Activated CD4-positive, alpha-beta T cell treated with anti-CD3 and anti-CD28 coated beads, Interleukin-2, Interleukin-6, amounts not matched to agents 100 ng/mL and 50 ng/mL, durations not matched to agents 16 hours and 8 hours (primary cell): Measurements from ENCODE around the gene CYP2A6.
A peak's percentile ranks its signal among the peaks of the same experiment; 100 is the strongest.
"Not testable (repeated sequence)": the region's sequence is repeated elsewhere in the genome, so short reads cannot be mapped to it uniquely, and the experiment has no call there.

ENCODE experiments used
- DNase-seq: peaks from one replicate; pipeline ENCODE4 v3.0.0-alpha.2; 2020

Gene CYP2A6

DNA sequence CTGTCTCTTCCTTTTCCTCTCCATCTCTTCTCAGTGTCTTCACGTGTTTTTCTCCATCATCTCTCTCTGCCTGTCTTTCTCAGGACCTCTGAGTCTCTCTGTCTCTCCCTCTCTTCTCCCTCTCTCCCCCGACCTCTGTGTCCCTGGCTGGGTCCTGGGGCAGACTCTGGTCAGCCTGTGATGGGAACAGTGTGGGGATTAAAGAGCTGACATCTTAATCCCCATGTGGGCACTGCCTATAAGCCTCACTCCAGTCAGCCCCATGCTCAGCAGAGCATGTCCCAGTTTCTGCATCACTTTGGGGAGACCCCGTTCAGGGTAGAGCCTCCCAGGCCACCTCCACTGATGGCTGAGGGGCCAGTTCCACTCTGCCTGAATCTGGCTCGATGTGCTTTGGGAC, 35.0 kb downstream of the CYP2A6 start:
- no peak for DNase-seq

GRCh38 chr19:40813182-40813581, 37.1 kb downstream of the CYP2A6 start:
- DNase-seq = no peak

GRCh38 chr19:40812571-40812970, 37.7 kb downstream of the CYP2A6 start:
- DNase-seq = not testable (repeated sequence)

GRCh38 chr19:40811478-40812341, 38.5 kb downstream of the CYP2A6 start:
- no peak for DNase-seq

- DNase-seq = peak; percentile 67
These were observed 39.4 kb downstream of the CYP2A6 start for GRCh38 chr19:40810649-40811408.

DNA sequence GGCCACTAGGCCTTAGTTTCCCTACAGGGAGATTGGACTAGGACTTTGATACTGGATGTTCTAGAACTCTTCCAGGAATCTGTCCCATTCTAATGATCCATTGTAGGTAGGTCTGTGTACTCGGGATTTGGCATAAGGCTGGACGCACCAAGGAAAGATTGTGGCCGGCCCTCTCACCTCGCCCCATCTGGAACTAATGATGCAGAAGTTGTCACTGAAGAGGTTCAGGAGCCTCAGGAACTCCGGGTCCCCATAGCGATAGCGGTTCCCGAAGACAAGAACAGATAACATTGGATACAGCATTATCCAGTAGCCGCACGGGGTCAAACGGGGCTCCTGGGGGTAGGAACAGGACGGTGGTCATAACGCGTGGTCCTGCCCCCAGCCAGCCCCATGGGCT, 40.1 kb downstream of the CYP2A6 start:
- DNase-seq = no peak

GRCh38 chr19:40809358-40810086, 40.7 kb downstream of the CYP2A6 start:
- DNase-seq = no peak

DNA sequence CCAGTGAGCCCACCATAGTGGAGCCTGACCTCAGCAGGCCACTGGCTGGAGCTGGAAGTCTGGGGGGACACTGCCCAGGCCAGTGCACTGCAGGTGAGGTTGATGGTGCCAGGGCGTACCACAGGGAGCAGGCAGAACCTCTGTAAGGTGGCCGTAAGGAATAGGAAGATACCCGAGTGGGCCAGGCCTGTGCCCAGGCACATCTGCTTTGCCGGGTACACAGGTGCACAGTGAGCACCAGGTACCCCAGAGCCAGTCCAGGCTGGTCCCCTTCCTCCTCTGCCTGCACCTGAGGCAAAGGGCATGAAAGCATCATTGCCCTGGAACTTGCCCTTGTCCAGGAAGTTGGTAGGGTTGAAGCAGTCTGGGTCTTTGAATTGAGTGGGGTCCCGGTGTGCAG, 41.8 kb downstream of the CYP2A6 start:
- no peak for DNase-seq

- no peak for DNase-seq
These were observed 42.3 kb downstream of the CYP2A6 start for GRCh38 chr19:40808021-40808325.

GRCh38 chr19:40807147-40808020, 42.9 kb downstream of the CYP2A6 start:
- no peak for DNase-seq

DNA sequence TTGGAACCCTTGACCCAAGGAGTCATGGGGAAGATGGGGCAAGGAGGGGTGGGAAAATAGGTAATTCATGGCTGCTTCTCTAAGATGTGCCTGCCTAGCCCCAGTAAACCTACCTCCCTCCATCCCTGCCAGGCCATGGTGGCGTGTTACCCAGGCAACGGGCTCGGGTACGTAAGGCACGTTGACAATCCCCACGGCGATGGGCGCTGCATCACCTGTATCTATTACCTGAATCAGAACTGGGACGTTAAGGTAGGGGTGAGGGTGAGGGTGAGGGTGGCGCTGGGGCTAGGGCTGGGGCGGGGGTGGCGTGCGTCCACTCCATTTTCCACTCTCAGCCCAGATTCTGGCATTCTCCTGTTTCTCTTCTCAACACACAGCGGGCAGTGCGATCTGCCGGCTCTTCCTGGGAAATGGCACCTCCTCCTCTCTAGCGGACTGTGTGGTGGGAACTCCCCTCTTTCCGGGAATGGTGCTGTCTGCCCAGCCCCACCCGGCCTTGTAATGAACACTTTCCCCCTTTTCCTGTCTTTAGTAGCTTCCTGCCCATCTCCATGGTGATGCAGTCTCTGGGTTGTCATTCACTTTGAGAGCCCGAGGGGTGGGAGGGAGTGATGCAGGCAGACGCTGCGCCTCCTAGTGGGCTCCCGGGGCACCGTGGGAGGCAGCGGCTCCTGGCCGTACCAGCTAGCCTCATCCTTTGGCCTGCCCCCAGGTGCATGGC, 43.7 kb downstream of the CYP2A6 start:
- peak; percentile 89 for DNase-seq

DNA sequence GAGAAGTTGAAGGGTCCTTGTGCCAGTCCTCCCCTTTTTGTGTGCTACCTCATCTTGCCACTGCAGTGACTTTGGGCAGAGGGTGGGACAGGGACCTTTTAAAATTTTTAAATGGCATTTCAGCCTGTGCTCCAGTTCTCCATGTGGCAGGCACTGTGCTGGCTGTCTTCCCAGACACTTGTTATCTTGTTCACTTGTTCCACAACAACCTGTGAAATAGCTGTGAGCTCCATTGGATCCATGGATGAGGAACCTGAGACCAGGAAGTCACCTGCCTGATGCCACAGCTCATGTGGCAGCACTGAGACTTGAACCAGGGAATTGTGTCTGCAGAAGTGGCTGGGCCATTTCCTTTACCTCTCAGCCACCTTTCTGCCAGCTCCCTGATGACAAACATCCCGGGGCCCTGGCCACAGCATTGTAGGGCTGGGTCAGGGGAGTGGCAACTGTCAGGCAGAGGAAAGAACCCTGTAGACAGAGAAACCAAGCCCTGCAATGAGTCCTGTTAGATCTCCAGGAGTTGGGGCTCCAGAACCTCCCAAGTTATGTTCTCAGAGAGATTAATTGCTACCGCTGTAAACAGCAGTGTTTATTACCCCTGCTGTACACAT, 44.9 kb downstream of the CYP2A6 start:
- no peak for DNase-seq

DNA sequence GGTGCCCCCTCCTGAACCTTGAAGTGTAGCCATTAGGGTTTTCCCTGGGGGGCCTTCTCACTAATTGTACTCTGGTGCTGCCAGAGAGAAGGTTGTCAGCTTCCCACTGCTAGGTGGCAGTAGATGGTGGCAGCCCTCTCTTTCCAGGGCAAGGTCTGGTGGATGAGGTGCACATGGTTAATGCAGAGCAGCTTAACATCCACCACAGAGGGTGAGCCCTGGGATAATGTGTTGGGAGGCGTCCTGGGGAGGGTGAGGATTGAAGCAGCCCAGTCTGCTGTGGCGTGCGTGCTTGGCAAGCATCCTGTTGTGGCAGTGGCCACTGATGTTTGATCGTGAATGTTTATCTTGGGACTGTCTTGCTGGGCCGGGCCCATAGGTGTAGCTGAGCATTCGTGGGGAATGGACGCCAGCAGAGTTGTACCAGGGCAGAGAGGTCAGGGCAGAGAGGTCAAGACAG, 45.4 kb downstream of the CYP2A6 start:
- DNase-seq = no peak

DNA sequence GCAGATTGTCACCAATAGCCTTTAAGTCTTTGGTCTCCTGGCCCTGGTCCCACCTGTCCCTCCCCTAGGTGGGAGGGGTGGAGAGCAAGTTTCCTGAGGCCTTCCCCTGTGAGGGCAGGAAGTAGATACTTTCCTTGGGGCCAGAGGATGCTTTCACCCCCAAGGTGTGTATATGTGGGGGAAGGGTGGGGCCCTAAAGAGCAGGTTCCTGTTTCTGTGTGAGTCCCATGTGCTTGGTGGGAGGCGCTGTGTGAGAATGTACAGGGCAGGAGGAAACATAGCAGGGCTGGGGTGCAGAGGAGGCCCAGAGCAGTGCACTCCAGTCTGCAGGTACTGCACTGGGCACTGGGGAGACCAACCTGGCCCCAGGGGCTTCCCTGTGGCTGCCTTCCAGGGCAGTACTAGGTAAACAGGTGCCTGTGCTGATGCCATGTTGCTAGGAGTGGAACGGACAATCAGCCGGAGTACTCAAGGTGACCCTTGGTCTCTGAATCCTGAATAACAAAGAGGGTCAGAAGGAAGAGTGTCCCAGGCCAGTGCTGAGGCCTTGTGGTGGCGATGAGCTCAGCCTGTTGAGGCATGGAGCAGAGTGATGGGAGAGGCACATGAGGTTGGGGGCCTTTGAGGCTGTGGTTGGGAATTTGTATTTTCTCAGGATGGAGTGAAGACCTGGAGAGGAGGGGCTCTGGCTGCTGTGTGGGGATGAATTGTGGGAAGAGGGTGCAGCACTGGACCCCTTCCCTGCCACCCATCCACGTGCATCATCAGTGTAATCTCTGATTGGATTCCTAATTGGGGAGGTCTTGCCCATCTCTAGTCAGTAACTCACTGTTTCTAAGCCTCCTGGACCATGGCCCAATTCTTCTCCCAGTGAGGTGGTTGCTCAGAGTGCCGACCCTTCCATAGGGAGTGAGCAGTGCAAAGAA, 46.1 kb downstream of the CYP2A6 start:
- peak; percentile 64 for DNase-seq

DNA sequence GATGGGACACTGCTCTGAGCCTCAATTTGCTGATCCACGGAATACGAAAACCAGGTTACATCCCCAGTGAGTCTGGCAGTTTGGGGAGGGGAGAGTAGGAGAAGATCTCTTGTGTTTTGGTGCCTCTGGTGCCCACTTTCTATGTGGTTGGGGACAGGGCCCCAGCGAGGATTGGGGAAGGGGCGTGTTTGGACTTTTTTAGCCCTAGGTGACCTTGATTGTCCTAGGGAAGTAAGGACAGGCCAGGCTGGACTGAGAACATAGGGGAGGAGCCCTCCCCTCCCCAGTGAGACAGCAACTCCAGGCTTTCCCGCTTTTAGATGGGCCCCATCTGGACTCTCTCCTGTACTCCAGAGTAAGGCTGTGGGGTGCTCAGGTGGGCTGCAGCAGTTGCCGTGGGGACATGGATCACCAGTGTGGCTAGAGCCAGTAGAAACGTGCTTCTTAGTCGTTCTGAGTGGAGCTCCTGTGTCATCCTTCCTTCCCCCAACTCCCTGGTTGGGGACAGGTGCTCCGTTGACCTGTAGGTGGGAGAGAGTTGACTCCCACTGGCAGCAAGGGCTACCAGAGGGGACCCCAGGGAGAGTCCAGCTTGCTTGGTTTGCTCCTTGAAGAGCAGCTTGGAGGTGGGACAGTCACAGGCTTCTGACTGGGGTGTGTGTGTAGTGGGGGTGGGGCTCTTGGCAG, 46.9 kb downstream of the CYP2A6 start:
- DNase-seq = no peak

GRCh38 chr19:40802300-40803169, 47.7 kb downstream of the CYP2A6 start:
- no peak for DNase-seq

DNA sequence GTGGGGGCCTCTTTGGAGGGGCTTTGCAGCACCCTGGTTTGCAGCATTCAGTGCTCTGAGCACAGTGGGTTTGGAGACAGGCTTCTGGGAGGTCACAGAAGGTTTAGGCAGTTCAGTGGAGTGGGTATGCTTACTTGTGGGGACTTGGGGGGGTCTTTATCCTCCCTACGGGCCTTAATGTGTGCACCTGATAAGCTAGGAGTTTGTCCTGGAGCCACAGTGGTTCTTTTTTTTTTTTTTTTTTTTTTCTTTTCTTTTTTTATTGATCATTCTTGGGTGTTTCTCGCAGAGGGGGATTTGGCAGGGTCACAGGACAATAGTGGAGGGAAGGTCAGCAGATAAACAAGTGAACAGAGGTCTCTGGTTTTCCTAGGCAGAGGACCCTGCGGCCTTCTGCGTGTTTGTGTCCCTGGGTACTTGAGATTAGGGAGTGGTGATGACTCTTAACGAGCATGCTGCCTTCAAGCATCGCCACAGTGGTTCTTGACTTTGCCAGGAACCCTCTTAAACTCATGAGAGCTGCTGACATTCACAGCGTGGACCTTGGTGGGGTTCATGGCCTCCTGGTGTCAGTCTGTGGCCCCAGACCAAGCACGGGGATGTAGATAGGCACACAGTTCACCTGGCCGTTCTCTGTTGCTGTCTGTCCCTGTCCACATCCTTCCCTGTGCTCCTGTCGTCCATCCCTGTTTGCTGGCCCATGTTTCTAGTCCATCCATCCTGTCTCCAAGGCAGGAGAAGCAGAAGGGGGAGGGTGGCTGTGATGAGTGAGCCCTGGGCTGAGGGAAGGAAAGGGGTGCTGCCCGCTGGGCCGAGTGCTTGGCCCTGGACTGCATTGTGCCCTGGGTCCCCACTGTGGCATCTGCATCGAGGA, 48.6 kb downstream of the CYP2A6 start:
- no peak for DNase-seq

DNA sequence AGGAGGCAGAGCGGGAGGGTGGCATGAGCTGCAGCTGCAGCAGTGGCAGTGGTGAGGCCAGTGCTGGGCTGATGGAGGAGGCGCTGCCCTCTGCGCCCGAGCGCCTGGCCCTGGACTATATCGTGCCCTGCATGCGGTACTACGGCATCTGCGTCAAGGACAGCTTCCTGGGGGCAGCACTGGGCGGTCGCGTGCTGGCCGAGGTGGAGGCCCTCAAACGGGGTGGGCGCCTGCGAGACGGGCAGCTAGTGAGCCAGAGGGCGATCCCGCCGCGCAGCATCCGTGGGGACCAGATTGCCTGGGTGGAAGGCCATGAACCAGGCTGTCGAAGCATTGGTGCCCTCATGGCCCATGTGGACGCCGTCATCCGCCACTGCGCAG, 49.3 kb downstream of the CYP2A6 start:
- DNase-seq = no peak
